ENCODE data around the gene RAB36.
"Not testable (repeated sequence)": the region's sequence is repeated elsewhere in the genome, so short reads cannot be mapped to it uniquely, and the experiment has no call there.

The RAB36 gene

DNA sequence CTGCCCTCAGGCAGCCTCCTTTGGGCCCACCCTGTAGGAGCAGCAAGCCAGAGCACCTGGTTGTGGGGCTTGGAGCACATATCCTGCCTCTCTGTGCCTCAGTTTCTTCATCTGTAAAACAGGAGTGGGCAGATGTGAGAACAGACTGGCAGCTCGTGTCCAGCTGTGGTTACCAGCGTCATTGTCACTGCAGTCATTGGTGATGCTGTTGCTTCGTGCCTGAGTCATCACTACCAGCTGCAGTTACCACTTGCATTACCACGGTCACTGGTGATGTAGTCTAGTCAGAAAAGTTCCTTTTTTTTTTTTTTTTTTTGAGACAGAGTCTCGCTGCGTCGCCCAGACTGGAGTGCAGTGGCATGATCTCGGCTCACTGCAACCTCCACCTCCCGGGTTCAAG, 23.9 kb upstream of the RAB36 start:
- DNase-seq: no peak

DNA sequence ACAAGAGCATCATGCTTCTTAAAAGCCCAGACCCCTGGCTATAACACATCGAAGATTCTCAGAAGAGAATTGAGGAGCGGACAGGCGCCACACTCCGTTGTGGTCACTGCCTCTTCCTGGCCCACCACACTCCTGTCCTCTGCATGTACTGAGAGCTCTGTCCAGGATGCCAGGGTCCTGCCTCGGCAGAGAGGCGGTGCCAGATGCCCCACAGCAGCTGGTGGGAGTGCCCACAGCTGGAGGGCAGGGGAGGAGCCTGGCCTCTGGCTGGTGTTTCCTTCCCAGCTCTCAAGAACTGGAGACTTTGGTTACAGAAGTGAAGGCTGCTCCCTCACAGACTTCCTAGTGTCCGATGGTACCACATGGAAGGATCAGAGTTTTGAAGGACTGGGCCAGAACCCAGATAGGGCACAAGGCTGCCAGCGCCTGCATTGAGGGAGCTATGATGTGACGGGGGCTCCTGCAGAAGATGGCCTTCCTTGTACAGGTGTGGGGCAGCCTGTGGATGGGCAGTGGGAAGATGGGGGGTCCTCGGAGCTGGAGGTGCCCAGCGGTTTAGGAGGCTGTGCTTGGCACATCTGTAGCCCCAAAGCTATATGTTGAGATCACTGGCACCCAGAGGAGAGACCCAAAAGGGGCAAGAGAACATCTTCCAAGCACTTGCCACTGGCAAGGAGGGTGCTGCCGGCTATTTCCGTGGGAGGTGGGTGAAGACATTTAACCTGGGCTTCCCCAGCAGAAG, 22.9 kb upstream of the RAB36 start:
- no peak for DNase-seq

GRCh38 chr22:23122992-23123803, 22.1 kb upstream of the RAB36 start:
- no peak for DNase-seq

GRCh38 chr22:23123804-23124254, 21.4 kb upstream of the RAB36 start:
- DNase-seq: no peak

DNA sequence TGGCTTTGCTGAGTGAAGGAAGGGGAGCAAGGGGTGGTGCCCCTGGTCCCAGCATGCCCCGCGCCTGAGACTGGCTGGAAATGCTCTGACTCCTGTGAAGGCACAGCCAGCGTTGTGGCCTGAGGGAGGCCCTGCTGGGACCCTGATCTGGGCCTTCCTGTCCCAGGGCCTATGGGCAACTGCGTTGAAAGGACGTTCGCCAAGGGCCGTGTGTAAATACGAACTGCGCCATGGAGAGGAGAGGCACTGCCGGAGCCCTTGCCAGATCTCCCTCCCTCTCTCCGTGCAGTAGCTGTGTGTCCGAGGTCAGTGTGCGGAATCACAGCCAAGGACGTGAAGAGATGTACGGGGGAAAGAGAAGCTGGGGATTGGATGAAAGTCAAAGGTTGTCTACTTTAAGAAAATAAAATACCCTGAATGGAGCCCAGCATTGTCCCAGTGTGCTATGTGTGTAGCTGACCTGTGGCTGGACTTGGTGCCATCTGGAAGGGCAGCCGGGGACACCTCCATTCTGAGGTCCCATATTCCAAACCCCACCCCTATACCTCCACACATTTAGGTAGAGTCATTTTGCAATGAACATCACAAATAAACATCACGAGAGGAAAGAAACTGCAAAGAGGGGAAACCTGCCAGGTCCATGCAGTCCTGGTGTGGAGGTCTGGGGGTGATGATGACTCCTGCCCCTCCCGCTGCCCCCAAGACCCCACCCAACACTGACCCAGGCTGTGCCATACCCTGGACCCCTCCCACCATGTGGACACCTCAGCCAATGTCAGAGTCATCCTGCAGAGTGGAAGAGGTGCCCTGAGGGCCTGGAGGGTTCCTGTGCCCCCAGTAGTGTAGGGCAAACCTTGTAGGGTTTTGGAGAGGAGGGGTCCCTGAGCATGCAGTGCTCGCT, 20.4 kb upstream of the RAB36 start:
- no peak for DNase-seq

DNA sequence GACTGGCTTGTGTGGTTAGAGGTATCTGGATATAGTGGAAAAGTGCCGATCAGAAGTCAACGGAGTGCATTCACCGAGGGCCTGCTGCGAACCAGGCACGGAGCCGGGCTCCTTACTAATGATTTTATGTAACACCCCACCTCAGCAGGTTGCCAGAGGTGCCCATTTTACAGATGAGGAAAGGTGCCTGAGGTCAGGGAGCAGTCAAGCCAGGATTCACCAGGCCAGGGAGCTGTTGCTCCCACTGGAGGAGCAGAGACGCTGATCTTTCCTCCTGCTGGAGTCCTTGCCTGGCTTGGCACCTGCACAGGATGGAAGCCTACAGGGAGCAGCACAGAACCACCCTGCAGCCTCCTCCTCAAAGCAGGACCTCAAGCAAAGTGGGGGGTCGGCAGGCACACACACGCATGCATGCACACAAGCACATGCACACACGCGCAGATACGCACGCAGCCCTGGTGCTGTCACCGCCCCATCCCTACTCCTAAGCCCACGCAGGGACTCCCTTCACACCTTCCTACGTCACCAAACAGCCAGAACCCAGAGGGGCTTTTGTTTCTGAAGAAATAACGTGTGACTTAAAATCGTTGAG, 19.7 kb upstream of the RAB36 start:
- no peak for DNase-seq

DNA sequence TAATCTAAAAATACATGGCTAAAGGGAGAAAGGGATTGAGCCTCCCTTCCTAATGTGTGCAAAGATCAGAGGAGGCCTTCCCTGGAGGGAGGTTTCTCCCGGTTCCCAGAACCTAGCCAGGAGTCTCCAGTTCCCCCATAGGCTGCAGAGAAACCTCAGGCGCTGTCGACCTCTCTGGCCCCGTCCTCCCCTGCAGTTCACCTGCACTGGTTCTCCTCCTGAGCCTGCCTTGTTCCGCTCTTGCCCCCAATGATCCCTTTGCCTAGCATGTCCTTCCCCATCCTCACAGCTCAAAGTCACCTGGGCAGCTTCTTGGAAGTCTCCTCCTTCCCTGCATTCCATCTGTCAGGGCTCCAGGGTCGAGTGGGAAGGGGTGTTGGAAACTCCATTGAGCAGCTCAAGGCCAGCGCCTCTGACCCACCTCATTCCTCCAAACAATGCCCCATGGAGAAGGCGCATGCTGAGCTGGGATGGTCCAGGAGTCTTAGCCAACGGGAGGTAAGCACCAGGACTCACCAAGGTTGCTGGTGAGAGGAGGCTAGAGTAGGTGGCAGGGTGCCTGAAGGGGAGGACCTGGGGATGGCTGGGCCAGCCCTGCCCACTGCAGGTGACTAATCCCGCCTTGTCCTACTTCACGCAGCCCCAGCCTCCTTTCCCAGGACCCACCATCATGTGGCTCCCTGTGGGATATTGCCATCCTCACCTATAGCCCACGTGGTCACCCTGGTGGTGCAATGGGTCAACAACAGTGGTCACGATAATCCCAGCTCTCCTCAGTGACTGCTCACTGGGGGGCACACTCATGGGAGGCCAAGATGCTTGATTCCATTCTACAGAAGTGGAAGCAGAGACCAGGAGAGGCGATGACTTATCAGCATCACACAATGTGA, 18.9 kb upstream of the RAB36 start:
- DNase-seq: no peak

GRCh38 chr22:23127055-23127756, 18.1 kb upstream of the RAB36 start:
- DNase-seq: no peak

GRCh38 chr22:23127788-23128187, 17.5 kb upstream of the RAB36 start:
- DNase-seq: no peak

GRCh38 chr22:23128269-23129108, 16.8 kb upstream of the RAB36 start:
- DNase-seq: peak; percentile 87

GRCh38 chr22:23129149-23129548, 16.1 kb upstream of the RAB36 start:
- no peak for DNase-seq

- no peak for DNase-seq
Measured at GRCh38 chr22:23130697-23131096, 14.6 kb upstream of the RAB36 start.

DNA sequence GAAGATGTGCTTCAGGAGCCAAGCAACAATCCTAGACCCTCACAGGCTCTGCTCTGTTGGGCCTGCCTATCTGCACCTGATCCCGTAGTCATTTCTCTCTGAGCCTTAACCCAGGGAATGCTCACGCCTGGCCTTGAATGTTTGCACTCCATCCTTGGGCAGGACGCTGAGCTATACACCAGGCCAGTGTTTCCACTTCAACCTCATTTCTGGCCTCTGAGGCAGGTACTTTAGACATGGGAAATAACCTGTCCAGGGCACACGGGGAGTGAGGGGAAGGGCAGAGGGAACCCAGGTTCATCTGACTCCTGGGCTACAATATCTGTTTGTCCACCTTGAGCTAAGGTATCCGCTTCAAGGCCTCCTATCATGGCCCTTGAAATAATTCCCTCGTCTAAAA, 13.3 kb upstream of the RAB36 start:
- DNase-seq: no peak

GRCh38 chr22:23132376-23133091, 12.7 kb upstream of the RAB36 start:
- DNase-seq: no peak

GRCh38 chr22:23133922-23134321, 11.4 kb upstream of the RAB36 start:
- no peak for DNase-seq

GRCh38 chr22:23136991-23137390, 8.3 kb upstream of the RAB36 start:
- not testable (repeated sequence) for DNase-seq

DNA sequence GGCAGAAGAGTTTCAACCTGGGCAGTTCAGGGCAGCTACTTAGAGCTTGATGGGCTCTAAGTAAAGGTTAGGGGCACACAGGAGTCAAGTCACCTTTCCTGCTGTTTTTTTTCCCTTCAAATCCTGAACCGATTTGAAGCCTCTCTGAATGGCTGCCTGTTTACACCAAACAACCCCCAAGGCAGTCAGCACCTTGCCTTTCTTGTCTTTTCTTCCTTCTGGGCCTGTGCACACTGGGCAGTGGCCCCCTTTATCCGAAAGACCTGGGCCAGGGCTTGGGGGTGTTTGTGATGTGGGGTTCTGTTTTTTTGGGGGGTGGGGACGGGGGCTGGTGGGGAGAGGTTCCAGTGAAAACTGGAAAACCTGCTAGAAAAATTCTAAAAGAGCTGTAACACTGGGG, 7.8 kb upstream of the RAB36 start:
- DNase-seq: no peak

DNA sequence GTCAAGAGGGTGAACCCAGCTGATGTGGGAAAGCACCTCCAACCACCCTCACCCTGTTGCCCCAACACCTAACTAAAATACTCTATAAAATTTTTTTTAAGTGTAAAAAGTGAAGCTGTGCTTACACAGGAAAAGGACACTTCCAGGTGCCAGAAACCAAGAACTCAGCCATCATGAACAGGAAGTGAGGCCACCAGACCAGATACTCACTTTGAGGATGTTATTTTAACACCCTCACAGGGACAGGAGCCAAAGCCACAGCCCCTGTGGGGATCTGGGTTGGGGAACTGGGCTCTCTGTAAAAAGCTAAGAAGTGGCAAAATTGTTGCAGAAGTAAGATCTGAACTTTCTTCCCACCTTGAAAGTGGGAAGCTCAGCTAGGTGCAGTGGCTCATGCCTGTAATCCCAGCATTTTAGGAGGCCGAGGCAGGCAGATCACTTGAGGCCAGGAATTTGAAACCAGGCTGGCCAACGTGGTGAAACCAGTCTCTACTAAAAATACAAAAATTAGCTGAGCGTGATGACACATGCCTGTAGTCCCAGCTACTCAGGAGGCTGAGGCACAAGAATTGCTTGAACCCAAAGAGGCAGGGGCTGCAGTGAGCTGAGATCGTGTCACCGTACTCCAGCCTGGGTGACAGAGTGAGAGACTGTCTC, 7.2 kb upstream of the RAB36 start:
- DNase-seq: peak; percentile 56

Data from stimulated activated CD8-positive, alpha-beta memory T cell treated with anti-CD3 and anti-CD28 coated beads, Interleukin-4, amount 100 ng/mL, for 48 hours (primary cell).